Thyroid gland (tissue), 4 donors: ENCODE measurements around the gene GRAMD4. TPM values are rescaled to one million over a fixed set of nuclear protein-coding genes. Genes with fewer than 3 reads are reported as not detected.
A peak's percentile ranks its signal among the peaks of the same experiment; 100 is the strongest.

Source experiments
- DNase-seq, 2 donors: peaks; one replicate each; pipeline ENCODE4 v3.0.0-alpha.2; 2019
- H3K27ac ChIP-seq, 3 donors: fragments of 200-600 bp; sonication (generic); 1 replicate in 2 of 3; 2 replicates in 1 of 3; pipeline ENCODE4 v1.5.1; 2016 to 2019; ENCODE audit warnings: mild to moderate bottlenecking in 1 of 3, moderate library complexity in 1 of 3
- H3K27me3 ChIP-seq: fragments of 200-600 bp; sonication (generic); one replicate; pipeline ENCODE4 v1.5.1; 2019
- H3K36me3 ChIP-seq, 2 donors: fragments of 200-600 bp; sonication (generic); one replicate each; pipeline ENCODE4 v1.5.1; 2016 to 2019
- H3K4me1 ChIP-seq, 2 donors: fragments of 200-600 bp; sonication (generic); one replicate each; pipeline ENCODE4 v1.5.1; 2017 to 2019
- H3K4me3 ChIP-seq, 3 donors: fragments of 200-600 bp; sonication (generic); replicated peaks in 1 of 3; 1 replicate in 2 of 3; 2 replicates in 1 of 3; pipeline ENCODE4 v1.5.1; 2016; ENCODE audit warnings: mild to moderate bottlenecking in 1 of 3
- H3K9me3 ChIP-seq: fragments of 200-600 bp; sonication (generic); one replicate; pipeline ENCODE4 v1.5.1; 2017
- CTCF ChIP-seq, 6 experiments: fragments of 200-600 bp in 3 of 6; fragments of 450-650 bp in 3 of 6; sonication (generic) in 3 of 6; IDR thresholded peaks; one replicate each; pipeline ENCODE4 v1.5.1; 2016 to 2019; ENCODE audit warnings: antibody characterized with exemption in 6 of 6, mild to moderate bottlenecking in 2 of 6, inconsistent platforms in 1 of 6, moderate library complexity in 1 of 6
- POLR2A ChIP-seq, 2 donors: fragments of 450-650 bp; IDR thresholded peaks; one replicate each; pipeline ENCODE4 v1.6.1; 2017; ENCODE audit warnings: antibody characterized with exemption in 2 of 2, mild to moderate bottlenecking in 2 of 2, moderate library complexity in 1 of 2
- WGBS, 2 donors: methylation state at CpG; one replicate each; pipeline ENCODE4 v1.1.5; 2017; 5-methylcytosine and 5-hydroxymethylcytosine counted together
- intact Hi-C: fragments of 100-400 bp; cut with DNase I; formaldehyde crosslinking; loops from one replicate; pipeline ENCODE4 v1.15.1; 2023
- total RNA-seq, 4 donors: library from RNA; depleted of rRNA; stranded (reverse); fragments of >200 nt; gene quantifications; one replicate each; pipeline ENCODE4 v1.2.3, GENCODE V29; 2016

Gene GRAMD4
- total RNA-seq, 4 donors from 2014 or later = 33.5 to 193 (median 62.1) TPM

- intact Hi-C loops = loop anchor here (10.0 kb wide), 1 partner anchor 231 kb away; no protein-coding TSS in a partner anchor
- H3K27me3 ChIP-seq = no peaks in the 10 kb centered on the region
- WGBS, 2 donors = 86 to 93% methylated on average over 14 to 18 of the region's 18 CpGs
- no peak for DNase-seq
- H3K4me3 ChIP-seq = no peak overlapping the region
- H3K9me3 ChIP-seq = no peaks in the 10 kb centered on the region
- no peaks in the 10 kb centered on the region for H3K36me3 ChIP-seq
- H3K27ac ChIP-seq = no peak overlapping the region
- peaks cover 17 to 29% of the 10 kb centered on the region in 2 donors for H3K4me1 ChIP-seq
- TF ChIP-seq CTCF (IDR thresholded peaks at IDR 0.05) = no peak
- no peak for TF ChIP-seq POLR2A (IDR thresholded peaks at IDR 0.05)
Measured at GRCh38 chr22:46573781-46574437, 46.3 kb upstream of the GRAMD4 start.

- Histone ChIP-seq H3K4me3 (no peak overlapping the region), H3K27ac (no peak overlapping the region), H3K4me1 (peaks cover 22 to 35% of the 10 kb centered on the region in 2 donors), H3K9me3 (no peaks in the 10 kb centered on the region), H3K36me3 (no peaks in the 10 kb centered on the region), H3K27me3 (no peaks in the 10 kb centered on the region)
- DNase-seq = no peak
- intact Hi-C loops = loop anchor here (10.0 kb wide), 1 partner anchor 230 kb away; no protein-coding TSS in a partner anchor
- 82 to 91% methylated on average over 12 of the region's 15 CpGs for WGBS, 2 donors
- TF ChIP-seq POLR2A (IDR thresholded peaks at IDR 0.05) = no peak
- no peak for TF ChIP-seq CTCF (IDR thresholded peaks at IDR 0.05)
Measured at GRCh38 chr22:46574438-46574992, 45.7 kb upstream of the GRAMD4 start.

- no peak overlapping the region for H3K4me3 ChIP-seq
- no peak for TF ChIP-seq POLR2A (IDR thresholded peaks at IDR 0.05)
- no peak for TF ChIP-seq CTCF (IDR thresholded peaks at IDR 0.05)
- DNase-seq = no peak
- H3K36me3 ChIP-seq = no peaks in the 10 kb centered on the region
- WGBS, 2 donors = 67 to 82% methylated on average over 19 of the region's 19 CpGs
- H3K4me1 ChIP-seq = peaks cover 29 to 42% of the 10 kb centered on the region in 2 donors
- no peaks in the 10 kb centered on the region for H3K9me3 ChIP-seq
- H3K27ac ChIP-seq = peak overlapping the region in 2 of 3 donors; percentile 35 to 44
- intact Hi-C loops = loop anchor here (5.0 to 10.0 kb wide), 2 partner anchors 162 to 230 kb away; partner anchors contain the start of gene CERK
- H3K27me3 ChIP-seq = no peaks in the 10 kb centered on the region
Measured at GRCh38 chr22:46574993-46575910, 44.9 kb upstream of the GRAMD4 start.

- Histone ChIP-seq H3K4me3 (peak overlapping the region in 2 of 3 donors; percentile 5 to 36), H3K27ac (peak overlapping the region; percentile 17 to 44 (median 23)), H3K27me3 (no peaks in the 10 kb centered on the region), H3K9me3 (no peaks in the 10 kb centered on the region), H3K36me3 (no peaks in the 10 kb centered on the region), H3K4me1 (peaks cover 36 to 50% of the 10 kb centered on the region in 2 donors)
- TF ChIP-seq CTCF (IDR thresholded peaks at IDR 0.05) (no peak), POLR2A (IDR thresholded peaks at IDR 0.05) (no peak)
- peak; percentile 48 to 50 for DNase-seq
- intact Hi-C loops = loop anchor here (5.0 to 10.0 kb wide), 2 partner anchors 161 to 229 kb away; partner anchors contain the start of gene CERK
- 44 to 48% methylated on average over 9 of the region's 10 CpGs for WGBS, 2 donors
Measured at GRCh38 chr22:46575911-46576555, 44.2 kb upstream of the GRAMD4 start.
